HG03135 (cell line): ENCODE data around the gene THSD4.

Experiments
- ATAC-seq: cut with Tn5 transposase; IDR thresholded peaks from one replicate; pipeline ENCODE4 v1.9.1; 2021; ENCODE audit warnings: mild to moderate bottlenecking, moderate library complexity; ENCODE audit not compliant: unreplicated experiment

Gene THSD4

DNA sequence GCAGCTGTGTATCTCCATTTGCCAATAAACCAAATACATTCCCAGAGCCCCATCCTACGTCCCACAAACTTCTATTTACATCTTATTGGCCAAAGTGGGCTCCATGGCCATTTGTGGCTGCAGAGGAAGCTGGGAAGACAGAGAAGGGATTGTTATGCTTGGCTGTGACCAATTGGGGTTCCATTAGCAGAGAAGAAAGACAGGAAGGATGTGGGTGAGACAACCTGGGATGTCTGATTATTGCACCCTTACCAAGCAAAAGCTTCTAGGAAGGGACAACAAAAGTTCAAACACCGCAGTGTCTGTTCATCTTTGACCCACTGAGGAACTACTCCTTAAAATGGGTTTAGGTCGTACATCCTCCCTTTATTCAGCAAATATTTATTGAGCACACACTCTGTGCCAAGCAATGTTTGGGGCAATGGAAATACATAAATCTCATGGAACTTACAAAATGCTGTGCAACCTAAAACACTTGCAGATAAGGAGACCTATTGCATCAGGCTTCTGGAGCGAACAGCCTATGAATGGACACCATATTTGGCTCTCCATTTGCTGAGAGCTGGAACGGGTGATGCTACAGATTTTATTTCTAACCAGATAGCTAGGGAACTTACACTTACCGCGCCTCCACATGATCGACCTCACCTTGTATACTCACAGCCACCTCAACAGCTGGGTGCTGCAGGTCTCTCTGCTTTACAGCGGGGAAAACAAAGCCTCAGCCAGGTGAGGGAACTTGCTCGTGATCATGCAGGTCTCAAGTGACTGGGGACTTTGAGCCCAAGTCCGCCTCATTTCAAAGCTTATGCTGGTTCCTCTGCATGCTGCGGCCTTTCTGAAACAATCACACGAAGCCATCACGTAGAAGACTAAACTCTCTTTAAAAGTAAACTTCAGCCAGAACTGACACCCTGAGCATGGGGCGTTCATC lies 673.6 kb downstream of the THSD4 start:
- no peak for ATAC-seq

DNA sequence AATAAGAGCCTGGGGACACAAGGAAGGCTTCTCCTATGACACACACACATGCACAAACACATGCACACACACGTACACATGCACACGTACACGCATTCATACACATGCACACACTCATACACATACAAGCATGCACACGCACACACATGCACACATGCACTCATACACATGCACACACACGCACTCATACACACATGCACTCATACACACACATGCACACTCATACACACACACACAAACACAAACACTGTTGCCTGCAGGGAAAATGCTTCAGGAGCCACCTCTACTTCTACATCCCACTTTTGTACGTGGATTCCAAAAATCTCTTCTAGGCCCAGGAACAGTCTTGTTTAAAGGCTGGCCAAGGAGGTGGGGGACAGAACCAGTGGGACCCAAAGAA lies 674.3 kb downstream of the THSD4 start:
- ATAC-seq: no peak

DNA sequence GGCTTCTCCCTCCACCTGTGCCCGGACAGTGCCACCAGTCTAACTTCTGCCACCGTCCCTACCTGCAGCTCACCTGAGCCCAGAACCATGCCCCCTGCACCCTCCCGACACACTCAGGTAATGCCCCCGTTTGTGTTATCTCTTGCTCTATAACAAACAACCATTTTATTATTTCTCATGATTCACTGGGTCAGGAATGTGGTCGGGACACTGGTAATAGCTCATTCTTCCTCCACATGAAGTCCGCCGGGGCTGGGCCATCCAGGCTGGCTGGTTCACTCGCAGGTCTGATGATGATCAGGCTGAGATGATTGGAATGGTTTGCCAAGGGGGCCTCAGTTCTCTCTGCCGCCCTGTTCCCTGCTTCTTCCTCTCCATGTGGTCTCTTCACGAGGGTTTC lies 674.8 kb downstream of the THSD4 start:
- ATAC-seq: no peak

DNA sequence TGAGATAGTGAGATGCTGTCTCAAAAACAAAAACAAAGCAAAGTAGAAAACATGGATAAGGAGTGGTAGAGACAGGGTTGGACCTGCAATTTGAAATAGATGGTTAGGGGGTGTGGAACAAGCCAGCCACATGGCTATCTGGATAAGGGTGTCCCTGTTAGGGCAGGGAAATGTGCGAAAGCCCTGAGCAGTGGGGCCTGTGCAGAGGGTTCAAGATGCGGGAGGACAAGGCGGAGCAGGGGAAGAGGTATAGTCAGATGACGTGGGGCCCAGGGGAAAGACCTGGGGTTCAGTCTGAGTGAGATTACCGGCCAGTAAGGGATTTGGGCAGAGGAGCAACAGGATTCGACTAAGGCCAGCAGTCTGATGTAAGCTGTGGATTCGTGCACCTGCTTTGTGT lies 676.7 kb downstream of the THSD4 start:
- ATAC-seq: no peak

DNA sequence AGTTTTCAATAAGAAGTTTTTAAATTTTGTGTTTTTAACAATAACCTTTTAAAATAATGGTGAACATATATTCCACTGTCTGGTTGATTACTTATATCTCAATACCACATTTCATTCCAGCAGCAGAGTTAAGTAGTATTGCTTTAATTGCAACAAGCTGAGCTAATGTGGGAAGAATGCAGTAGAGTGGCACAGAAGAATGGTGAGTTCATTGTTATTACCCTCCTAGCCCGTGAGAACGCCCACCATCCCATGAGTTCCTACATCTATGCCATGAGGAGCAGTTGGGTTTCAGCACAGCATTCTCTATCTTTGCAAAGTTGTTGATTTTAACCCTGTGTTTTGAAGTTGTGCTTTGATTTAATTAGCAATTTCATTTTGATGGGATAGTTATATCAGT lies 677.2 kb downstream of the THSD4 start:
- no peak for ATAC-seq

DNA sequence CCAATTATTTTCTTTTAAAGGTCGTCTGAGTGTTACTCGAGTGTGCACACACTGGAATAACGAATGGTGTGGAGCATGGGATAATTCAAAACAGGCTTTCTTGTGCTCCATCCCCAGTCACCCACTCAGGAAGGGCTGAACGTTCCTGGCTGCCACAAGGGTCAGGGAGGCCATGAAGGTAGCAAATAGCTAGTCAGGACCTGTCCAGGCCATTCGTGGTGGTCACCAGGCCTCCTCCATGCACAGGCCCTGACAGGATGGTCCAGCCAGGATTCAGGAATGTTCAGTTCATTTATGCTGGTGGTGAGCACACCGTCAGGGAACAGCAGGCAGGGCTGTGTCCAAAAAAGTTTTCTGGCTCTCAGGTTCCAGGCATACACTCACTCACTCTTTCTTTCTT lies 683.4 kb downstream of the THSD4 start:
- no peak for ATAC-seq

DNA sequence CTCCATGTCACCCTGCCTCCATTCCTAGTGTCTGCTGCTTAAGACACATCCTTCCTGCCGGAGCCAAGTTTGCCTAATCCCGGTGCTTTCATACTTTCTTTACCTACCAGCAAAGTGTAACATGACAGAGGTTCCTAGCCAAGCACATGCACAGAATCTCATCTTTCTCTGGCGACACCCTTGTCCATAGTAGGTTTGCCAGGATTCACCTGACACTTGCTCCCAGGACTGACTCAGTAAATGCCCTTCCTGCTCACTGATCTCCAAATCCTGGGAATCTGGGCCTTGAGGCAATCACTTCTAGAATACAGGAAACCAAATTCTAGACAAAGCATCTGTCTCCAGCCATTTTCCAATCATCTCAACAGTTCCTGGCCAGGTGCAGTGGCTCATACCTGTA lies 684.9 kb downstream of the THSD4 start:
- no peak for ATAC-seq

DNA sequence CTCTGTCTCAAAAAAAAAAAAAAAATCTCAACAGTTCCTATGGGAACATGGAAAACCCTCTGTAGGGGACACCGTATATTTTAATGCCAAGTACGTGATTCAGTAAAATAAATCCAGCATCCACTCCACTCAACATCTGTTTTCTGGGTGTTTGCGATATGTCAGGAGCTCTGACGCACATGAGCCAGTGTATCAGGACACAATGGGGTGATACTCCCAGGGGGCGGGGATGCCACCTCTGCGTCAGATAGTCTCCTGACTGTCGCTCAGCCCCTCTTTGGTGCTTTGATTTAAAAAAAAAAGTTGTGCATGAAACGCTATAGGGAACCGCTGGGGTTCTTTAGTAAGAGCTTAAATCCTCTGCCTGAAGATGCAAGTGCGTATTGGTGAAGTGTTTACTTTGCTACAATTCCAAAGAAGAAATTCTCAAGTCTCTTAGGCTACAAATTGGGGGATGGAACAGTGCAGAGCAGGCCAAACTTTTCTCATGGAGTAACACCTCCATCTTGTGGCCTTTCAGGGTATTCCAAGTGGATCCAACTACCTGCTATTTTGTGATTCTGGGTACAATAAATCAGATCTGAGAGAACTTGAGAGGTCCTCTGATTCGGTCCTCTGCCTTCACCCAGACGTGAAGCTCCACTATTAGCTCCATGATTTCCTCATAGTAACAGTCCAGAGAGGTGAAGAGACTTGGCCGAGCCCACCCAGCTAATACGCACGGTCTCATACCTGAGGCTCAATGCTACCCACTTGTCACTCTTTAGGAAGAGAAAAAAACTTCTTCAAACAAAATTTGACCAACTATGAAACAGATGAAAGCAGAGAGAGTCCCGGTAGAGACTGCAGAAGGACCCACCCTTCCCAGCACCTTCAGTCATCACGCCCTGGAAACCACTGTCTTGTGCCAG lies 685.8 kb downstream of the THSD4 start:
- ATAC-seq: no peak

DNA sequence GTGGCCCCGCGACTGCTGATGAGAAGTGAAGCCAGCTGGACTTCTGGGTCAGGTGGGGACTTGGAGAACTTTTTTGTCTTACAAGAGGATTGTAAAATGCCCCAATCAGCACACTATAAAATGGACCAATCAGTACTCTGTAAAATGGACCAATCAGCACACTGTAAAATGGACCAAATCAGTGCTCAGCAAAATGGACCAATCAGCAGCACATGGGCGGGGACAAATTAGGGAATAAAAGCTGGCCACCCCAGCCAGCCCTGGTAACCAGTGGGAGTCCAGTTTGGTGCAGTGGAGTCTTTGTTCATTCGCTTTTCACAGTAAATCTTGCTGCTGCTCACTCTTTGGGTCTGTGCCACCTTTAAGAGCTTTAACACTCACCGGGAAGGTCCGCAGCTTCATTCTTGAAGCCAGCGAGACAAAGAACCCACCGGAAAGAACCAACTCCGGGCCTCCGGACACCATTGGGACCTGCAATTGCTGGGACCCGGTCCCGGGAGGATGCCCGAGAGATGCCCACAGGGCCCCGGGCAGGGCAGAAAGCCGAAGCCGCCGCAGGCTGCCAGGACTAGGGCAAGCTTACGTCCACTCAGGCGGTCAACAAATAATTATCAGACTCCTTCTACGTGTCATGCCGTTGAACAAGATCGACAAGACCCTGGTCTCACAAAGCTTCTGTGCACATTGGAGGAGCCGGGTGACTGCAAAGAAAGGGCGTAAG lies 686.8 kb downstream of the THSD4 start:
- ATAC-seq: no peak

DNA sequence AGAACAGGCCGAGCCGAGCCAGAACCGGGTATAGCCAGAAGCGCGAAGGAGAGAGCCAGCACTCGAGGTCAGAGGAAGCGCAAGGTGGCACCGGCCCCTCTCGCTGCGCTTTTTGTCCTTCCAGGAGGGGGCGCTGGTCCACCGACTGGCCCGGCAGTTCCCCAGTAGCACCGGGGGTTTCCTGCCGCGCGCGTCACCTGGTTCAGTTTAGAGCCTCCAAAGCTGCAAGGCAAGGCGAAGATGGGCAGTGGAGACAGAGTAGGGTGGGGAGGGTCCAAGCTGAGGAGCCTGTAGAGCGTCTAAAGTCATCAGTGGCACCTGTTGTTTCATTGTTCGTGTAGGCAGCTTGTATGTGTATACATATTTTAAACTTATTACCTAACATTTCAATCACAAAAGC lies 687.5 kb downstream of the THSD4 start:
- no peak for ATAC-seq

DNA sequence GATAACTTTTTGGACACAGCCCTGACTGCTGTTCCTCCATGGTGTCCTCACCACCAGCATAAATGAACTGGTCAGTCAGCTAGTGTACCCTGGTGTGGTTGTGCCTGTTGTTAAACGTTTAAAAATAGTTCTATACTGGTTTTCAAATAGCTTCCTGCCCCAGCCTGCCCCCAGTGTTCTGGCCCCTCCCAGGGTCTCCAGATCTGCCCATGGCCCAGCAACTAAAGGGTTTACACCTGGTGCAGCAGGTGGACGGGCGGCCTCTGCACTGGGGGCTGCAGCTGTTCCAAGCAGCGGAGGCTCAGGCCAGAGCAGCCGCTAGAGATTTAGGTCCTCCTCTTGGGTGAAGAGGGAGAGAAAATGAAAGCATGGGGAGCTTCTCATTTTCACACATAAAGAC lies 689.0 kb downstream of the THSD4 start:
- ATAC-seq: no peak

DNA sequence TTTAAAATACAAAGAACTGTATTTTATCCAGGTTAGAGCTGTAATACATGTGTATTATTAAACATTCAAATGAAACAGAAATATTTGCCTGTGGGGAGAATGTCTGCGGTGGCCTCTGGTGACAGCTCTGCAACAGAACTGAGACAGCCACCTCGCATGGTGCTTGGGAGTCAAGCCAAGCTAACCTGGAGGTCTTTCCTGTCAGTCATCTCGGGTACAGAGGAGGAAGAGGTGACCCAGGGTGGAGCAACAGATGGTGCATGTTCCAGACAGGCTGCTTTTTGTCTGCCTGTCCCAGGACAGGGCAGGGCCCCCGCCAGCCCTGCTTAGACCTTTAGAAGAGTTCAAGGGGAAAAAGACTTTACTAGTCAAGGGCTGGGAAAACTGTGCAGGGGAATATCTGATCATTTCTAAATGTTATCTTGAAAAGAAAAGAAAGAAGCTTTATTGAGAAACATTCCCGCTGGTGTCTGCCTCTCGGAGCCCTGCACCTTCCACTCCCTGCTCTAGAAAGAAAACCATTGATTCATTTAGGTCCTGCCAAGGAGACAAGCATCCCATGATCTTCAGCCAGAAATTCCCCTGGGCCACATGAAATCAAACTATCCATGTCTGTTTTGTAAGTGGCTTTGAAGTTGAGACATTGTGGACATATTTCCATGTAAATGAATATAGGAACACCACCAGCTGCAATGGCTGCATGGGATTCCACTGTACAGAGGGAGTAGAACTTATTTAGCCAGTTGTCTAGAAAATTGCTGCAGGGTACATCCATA lies 689.6 kb downstream of the THSD4 start:
- no peak for ATAC-seq

DNA sequence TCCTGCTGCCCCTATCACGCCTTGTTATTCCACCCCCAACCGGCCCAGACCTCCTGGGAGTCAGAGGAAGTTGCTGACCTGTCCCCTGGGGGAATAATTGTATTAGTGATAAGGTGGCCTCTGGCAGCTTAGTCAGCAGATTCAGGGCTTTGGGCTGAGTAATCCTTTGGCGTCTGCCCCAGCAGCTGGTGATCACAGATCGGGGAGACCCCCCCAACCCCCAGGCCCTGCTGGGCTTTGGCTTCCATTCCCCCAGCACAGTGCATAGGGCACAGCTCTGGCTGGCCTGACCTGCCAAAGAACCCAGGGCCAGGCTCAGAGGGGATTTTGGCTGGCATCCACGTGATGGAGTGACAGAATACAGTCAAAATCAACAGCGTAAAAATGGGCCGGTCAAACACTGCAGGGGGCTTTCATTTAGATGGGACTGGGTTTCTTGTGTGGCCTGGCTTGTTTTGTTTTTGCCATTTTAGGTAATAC lies 691.2 kb downstream of the THSD4 start:
- ATAC-seq: no peak

DNA sequence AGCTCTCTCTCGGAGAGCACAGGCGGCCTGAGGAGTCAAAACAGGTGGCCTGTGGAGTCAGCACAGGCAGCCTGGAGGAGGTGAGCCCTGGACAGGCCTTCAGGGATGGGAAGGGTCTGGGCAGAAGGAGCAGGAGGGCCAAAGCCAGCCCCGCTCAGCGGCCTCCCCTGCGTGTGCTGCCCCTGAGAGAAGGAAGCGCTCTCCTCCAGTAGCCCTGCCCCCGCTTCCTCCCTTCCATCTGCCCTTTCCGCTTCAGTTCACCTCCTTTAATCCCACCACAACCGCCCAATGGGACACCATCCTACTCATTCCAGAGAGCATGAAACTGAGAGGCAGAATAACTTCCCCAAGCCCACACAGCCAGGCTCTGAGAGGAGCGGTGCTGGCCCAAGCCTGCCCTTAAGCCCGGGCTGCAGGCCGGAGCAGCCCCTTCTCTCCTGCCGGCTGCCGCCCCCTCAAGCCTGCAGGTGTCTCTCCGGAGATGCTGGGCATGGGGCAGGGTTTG lies 691.9 kb downstream of the THSD4 start:
- ATAC-seq: no peak

DNA sequence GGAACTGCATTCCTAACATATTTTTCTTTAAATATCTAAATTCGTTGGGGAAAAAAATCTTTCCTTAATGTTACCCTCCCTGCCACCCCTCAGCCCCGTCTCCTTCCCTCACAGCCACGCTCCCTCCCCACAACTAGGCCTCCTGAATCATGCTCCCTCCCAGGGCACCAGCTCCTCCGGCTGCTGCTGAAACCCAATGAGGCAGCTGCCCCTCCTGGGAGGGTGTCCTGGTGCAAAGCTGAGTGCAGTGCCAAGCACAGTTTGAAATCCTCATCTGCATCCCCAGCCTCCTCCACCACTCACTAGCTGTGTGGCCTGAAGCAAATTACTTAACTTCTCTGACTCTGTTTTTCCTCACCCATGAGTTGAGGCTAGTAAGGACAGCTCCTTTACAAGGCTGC lies 692.4 kb downstream of the THSD4 start:
- no peak for ATAC-seq

DNA sequence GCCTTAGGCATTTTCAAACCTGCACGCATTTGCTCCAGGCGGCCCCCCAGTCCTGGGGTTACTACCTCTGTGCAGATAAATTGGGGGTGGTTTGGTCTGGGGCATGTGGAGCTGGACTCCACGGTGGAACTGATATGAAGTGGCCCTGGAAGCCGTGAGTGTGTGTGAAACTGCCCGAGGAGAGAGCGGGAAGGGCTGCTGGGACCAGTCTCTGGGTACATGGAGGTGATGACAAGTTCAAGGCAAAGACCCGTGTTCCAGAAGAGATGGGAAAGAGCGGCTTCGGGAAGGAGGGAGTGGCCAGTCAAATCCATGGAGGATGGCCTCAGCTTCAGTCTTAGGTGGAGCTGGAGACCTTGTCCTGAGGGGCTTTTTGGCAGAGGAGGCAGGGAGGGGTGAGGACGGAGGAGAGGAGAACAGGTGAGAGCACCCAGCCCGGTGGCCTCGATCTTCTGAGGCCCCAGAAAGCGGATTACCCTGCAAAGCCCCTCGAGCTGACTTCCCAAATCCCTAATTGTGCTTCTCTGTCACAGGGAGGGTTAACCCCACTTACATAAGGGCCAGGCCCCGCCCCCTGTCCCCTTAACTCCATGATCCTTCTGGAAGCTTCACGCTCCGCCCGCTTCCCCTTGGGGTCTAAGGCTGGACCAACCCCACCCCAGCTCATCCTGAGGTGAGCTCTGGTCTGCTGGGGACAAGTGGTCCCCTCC lies 693.2 kb downstream of the THSD4 start:
- no peak for ATAC-seq

DNA sequence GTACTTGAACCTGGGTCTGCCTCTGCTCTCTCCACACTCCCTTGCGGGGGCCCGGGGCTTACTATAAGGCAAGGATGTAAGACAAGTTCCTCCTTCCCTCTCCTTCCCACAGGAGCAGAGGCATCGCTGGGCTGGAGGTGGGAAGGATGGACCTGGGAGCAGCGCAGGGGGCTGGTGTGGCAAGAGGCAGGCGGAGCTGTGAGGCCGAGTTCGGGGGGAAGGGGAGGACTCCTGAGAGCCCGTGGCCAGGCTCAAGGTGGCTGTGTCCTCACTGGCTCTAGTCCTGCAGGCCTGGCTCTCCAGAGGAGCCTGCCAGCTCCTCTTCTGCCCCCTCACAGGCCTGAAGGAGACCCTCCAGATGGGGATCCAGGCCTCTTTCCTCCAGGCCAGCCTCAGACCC lies 694.1 kb downstream of the THSD4 start:
- no peak for ATAC-seq

DNA sequence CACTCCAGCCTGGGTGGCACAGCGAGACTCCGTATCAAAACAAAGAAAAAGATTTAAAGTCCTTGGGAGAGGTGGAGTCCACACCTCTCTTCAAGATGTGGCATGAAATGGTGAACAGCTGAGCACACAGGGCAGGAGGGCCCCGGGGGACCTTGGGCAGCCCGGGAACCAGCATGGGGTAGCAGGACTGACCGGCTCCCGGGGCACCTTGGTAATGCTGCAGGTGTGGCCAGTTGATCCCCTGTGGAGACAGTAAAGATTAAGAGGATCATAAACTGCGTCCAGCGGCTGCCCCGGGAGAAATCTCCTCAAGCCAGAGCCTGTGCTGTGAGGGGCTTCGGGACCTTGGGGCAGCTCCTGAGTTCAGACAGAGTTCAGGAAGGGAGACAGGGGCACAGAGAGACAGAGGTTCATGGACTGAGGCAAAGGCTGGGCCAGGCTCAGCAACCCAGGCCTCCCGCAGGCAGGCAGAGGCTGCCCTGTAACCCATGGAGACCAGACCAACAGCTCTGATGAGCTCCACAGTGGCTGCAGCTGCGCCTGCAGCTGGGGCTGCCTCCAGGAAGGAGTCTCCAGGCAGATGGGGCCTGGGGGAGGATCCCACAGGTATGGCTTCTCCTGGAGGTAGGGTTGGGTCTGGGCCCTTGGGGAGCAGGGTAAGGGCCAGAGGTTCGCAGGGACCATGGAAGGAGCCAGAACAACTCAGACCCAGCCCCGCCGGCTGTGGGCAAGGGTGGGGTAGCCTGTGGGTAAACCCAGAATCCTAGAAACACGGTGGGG lies 695.2 kb downstream of the THSD4 start, which contains the start of gene NR2E3:
TSS of gene NR2E3 (plus strand) at position 299 of the 780 bp plus-strand sequence. CDS start at position 489, 190 bp downstream.
- no peak for ATAC-seq
